Cerebellar cortex (tissue), 1 donor: ENCODE results near the gene CHRD.

Experiments used
- DNase-seq: peaks from one replicate; pipeline ENCODE4 v3.0.0-alpha.2; 2015; ENCODE audit warnings: low spot score

The CHRD gene

DNA sequence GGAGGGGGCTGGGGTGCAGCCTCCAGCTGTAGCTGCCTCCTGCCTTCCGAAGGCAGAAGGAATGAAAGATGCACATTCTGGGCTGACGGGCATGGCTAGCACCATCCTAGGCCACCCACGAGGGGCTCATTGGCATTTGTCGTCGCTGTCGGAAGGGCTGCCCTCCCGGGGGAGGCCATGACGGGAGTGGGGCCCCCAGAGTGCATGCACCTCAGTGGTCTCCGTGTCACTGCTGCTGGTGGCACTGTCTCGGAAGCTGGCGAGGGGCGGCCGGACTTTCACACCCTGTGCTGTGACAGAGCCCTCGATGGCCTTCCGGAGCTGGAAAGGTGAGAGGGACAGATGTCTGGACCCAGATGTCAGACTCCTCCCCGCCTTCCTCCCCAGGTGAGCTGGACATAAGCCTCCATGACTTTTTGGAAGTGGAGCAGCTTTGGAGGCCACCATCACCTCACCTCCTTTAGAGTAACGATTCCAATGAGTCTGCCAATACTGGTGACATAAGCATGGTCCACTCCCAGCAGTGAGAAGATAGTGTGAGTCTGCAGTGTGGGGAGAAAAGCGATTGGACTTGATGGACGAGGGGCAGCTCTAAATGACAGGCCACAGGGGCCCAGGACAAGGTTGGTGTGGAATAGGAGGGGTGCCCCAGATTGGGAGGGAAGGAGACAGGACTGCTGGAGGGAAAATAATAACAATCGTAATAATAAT, 33.2 kb upstream of the CHRD start:
- no peak for DNase-seq

DNA sequence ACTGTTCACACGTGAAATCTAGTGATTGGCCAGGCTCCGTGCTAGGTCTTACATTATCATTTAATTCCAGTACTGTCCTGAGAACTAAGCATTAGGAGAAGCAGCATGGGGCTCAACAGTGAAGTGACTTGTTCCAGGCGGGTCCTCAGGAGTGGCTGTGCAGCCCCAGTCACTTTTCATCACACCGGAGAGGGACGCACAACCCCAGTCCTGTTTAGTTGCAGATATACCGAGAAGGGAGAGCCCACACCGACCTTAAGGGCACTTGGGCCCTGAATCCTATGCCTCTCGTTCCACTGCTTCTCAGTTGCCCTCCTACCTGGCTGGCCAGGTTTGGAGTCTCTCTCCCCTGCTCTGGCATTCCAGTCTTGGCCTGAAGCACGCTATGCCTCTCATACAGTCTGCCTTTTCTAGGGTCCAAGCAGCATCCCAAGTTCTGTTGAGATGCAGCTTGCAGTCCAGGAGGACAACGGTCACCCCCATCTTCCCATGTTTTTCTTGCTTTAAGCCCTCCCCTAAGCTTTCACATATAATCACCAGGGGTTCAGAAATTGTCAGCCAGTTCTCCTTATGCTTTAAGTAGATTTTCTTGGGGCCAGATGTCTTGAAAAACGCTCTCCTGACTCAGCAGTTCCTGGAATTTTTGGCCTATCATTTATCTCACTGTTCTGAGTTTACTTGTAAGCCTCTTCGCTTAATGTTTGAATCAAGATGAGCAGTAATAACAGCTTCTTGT, 32.4 kb upstream of the CHRD start:
- DNase-seq, result no peak

DNA sequence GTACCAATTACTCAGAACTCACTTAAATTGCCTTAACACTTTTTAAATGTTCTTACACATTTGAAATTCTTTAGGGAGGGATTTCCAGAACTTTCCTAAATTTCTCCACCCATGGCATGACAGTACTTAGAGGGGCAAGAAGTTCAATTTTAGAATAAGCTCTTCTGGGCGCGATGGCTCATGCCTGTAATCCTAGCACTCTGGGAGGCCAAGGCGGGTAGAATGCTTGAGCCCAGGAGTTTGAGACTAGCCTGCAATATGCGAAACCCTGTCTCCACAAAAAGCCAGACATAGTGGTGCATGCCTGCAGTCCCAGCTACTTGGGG, 31.8 kb upstream of the CHRD start:
- DNase-seq, result no peak

GRCh38 chr3:184349563-184350470, 30.0 kb upstream of the CHRD start:
- DNase-seq, result no peak

- no peak for DNase-seq
These were observed 29.2 kb upstream of the CHRD start for GRCh38 chr3:184350618-184351017.

GRCh38 chr3:184351511-184352148, 28.2 kb upstream of the CHRD start:
- no peak for DNase-seq

- no peak for DNase-seq
These were observed 27.6 kb upstream of the CHRD start for GRCh38 chr3:184352149-184352785.

DNA sequence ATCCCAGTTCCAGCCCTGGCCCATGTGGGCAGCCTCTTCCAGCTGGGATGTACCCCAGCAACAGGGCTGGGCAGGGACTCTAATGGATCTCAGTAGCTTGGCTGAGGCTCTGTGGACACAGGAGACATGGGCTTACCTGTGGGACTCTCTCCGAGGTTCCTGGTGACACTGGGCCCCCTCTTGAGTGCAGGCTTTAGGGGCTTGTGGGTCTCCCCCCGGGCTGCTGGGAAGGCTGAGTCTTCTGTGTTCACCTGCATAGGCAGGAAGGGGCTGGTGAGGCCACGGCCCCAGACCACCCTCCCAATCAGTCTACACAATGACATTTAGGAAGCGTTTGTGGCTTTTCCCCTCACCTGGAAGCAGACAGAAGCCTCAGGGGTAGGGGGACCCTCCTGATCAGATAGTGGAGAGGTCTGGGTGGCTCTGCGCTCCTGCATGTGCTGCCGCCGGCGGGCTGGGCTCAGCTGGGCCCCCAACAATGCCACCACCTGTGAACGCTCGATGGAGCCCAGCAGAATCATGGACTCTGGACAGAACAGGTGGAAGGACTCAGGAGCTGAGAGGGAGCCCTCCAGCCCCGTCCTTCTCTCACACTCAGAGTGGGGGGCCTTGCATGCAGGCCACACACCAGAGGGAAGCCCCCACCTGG, 26.8 kb upstream of the CHRD start:
- no peak for DNase-seq

DNA sequence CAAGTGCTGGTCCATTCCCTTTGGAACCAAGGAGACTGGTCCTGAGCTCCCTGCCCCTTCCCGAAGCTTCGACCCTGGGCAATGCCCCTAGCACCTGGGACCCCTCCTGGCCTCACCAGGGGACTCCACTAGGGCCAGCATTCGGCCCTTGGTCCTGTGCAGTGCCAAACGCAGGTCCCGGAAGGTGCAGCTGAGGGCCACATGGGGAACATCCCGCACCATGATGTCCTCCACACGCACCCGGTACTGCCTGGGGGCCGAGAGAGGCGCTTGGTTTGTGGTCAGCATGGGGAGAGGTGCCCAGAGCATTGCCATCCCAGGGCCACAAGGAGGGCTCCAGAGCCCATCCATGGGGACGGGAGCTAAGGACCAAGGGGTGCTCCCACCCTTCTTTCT, 26.3 kb upstream of the CHRD start:
- no peak for DNase-seq

DNA sequence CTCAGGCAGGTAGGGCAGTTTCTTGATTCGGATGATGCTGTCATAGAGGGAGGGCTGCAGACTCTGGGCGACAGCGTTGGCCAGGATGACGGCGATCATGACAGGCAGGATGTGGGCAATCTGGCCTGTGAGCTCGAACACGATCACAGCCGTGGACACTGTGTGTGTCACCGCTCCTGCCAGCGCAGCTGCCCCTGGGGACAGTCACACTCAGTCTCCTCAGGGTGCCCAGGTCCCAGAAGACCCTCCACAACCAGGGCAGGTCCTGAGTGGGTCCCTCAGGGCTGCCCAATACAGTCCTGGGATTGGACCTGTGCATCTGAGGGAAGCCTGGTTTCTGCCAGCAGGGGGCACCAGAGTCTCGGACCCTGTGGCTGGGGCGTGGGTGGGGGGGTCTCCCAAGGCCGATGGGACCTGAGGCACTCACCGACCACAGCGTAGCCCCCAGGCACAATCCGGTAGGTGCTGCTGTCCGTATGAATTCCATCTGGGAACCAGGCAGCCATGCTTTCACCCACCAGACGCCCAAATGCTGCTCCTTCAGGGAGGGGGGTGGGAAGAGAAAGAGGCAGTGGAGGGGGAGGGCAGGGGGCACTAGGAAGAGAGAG, 25.6 kb upstream of the CHRD start:
- DNase-seq, result no peak

DNA sequence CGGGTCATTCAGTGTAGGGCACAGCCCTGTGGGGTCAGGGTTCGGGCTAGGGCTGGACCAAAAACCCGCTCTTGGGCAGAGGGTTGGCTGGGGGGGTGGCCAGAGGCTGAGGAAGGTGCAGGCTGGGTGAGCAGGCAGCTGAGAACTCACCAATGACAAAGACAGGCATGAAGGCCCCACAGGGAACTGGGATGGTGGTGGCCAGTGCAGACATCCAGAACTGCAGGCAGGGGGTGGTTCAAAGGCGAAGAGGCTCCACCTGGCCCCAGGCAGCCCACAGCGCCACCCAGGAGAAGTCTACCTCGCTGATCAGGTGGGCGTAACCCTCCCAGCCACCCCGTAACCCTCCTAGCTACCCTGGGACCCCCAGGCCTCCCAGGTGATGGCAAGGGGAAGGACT, 25.1 kb upstream of the CHRD start:
- no peak for DNase-seq

- no peak for DNase-seq
These were observed 24.4 kb upstream of the CHRD start for GRCh38 chr3:184355261-184356040.

DNA sequence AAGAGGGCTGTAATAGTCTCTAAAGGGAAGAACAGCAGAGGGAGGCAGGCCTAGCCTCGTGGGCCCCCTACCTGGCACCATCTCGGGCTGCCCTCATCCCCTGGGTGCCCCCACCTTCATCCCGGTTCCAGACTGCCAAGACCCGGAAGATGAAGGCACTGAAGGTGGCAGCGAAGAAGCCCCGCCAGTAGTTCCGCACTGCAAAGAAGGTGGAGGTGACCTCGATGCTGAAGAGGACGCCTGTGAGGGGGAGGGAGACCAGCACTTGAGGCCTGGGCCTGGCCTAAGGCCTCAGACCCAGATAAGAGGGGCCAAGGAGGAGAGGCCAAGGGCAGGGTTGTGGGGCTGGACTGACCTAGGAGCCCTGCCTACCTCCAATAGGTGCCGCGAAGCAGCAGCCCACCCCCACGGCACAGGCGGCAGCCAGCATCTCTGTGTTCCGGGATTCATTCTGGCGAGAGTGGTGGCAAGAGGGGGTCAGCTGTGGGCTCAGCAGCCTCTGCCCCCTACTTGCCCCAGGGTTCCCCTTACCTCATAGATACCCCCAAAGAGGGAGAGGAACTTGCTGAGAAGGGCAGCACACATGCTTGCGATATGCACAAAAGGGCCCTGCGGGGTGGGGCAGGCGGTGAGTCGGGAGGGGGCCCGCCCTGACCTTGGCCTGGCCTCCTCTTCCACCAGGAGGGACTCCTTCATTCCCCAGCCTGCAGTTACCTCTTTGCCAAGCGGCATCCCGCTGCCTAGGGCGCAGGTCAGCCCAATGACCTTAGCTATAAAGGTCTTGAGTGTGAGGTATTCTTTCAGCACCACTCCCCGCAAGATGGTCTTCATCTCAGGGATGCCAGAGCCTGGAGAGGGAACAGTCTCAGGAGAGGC, 22.4 kb upstream of the CHRD start:
- DNase-seq, result no peak

GRCh38 chr3:184358124-184358767, 21.6 kb upstream of the CHRD start:
- no peak for DNase-seq

DNA sequence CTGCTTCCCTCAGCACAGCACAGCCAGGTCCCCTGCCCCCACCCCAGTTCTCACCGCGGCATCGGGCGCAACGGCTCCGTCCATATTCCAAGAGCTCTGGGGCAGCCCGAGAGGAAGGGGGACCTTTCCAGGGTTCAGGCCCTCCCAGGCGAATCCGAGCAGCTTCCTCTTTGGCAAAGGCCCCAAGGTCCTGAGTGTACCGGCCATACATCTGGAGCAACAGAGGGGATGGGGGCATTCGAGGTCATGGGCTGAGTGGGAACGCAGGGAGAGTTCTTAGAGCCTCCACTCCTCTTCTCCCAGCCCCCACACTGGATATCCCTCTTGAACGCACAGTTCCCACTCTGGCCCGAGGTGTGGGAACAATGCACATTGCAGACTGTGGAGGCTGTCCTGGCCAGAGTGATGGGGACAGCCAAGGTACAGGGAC, 20.9 kb upstream of the CHRD start:
- DNase-seq, result no peak

GRCh38 chr3:184359610-184360009, 20.2 kb upstream of the CHRD start:
- DNase-seq, result no peak

- no peak for DNase-seq
These were observed 19.6 kb upstream of the CHRD start for GRCh38 chr3:184360070-184360928.
